ENCODE results near the gene GRK7.

Gene GRK7

GRCh38 chr3:141807277-141808033, 44.2 kb downstream of the GRK7 start:
- no peak for TF ChIP-seq CTCF (IDR thresholded peaks at IDR 0.05)

DNA sequence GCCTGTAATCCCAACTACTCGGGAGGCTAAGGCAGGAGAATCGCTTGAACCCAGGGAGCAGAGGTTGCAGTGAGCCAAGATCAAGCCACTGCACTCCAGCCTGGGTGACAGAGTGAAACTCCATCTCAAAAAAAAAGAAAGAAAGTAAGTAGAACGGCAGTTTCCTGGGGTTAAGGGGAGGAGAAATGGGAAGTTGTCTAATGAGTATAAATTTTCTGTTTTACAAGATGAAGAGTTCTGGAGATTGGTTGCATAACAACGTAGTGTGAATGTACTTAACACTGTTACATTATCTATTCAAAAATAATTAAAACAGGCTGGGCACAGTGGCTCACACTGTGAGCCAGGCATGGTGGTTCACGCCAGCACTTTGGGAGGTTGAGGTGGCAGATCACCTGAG, 45.4 kb downstream of the GRK7 start:
- TF ChIP-seq CTCF (IDR thresholded peaks at IDR 0.05) = no peak

GRCh38 chr3:141810161-141810560, 47.0 kb downstream of the GRK7 start:
- no peak for TF ChIP-seq CTCF (IDR thresholded peaks at IDR 0.05)

DNA sequence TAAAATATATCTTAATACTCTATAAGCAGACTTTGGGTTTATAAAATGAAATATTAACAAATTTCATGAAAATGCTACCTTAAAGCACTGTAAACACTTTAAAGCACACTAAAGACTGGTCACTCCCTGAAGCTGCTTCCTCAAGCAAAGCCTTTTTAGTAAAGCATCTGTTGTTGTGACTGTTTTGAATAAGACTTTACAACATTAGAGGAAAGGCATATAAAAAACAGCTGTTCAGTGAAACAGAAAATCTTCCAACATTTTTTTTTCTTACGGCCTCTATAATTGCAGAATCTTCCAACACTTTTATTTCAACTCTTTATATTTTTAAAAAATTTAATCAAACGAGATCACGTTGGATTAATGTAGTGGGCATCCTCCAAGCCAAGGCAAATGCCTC, 48.1 kb downstream of the GRK7 start:
- no peak for TF ChIP-seq CTCF (IDR thresholded peaks at IDR 0.05)

GRCh38 chr3:141812084-141812483, 48.9 kb downstream of the GRK7 start:
- no peak for TF ChIP-seq CTCF (IDR thresholded peaks at IDR 0.05)

GRCh38 chr3:141812586-141812985, 49.4 kb downstream of the GRK7 start:
- TF ChIP-seq CTCF (IDR thresholded peaks at IDR 0.05) = no peak
